ENCODE data around the gene TPX2.
A peak's percentile ranks its signal among the peaks of the same experiment; 100 is the strongest.
"Not testable (repeated sequence)": the region's sequence is repeated elsewhere in the genome, so short reads cannot be mapped to it uniquely, and the experiment has no call there.

Gene TPX2

DNA sequence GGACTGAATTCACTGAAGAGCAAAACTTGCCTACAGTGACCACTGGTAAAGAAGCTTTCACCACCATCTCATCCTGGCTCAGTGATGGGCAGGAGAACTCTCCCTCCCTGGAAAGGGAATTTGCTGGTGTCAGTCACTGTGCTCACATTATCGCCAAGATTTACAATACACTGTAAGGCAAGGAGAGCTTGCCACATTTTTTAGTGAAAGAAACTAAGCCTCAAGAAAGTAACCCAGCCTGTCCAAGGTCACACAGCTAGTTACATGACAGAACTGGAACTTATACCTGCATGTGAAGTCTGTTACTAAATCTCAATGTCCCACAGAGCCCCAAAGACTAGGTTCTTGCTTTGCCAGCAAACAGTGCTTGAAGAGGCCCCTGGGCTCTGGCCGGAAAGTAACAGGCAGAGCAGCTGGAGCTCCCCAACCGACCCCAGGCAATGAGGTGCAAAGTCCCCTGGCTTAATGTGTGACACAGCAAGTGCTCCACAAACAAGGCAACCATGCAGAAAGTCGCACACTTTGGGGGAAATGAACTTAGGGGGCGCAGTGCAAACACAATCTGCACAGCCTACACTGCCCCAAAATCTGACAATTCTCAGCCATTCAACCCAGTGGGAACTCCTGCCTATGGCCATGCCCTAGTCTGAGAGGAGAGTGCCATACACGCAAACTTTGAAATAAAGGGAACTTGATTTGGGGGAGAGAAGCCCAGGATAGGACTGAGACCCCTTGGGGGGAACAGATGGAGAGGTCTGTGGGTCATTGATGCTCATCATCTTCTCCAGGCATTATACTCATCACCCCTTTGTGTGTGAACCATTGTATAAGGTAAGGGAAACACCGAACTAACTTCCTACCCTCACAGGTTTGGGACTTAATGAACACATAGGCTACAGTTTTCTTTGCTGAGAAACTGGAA, 18.3 kb upstream of the TPX2 start:
- DNase-seq: no peak

DNA sequence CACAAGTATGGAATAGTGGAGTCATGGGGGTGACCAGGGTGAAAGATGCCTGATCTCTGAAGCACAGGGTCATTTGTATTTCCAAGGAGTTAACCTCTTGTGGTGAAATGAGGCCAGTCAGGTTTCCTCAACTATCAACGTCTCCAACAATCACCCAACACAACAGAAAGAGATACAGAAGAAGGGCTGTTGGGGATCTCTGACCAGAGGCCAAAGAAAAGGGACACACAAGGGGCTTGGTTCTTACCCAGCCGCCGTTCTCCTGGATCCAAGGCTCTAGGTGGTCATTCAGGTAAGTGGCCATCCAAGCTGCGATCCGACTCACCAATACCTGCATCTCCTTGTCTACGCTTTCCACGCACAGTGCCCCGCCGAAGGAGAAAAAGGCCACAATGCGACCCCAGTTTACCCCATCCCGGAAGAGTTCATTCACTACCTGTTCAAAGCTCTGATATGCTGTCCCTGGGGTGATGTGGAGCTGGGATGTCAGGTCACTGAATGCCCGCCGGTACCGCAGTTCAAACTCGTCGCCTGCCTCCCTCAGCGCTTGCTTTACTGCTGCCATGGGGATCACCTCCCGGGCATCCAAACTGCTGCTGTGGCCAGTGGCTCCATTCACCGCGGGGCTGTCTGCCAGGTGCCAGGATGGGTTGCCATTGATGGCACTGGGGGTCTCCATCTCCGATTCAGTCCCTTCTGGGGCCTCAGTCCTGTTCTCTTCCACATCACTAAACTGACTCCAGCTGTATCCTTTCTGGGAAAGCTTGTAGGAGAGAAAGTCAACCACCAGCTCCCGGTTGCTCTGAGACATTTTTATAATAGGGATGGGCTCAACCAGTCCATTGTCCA, 17.5 kb upstream of the TPX2 start:
- DNase-seq: peak in 1 of 2 donors; percentile 19

GRCh38 chr20:31722257-31723068, 16.6 kb upstream of the TPX2 start, which contains the start of gene BCL2L1:
Gene BCL2L1, minus strand, starts transcription at chr20:31722868. Its CDS starts 650 bp downstream, at chr20:31722218.
- peak; percentile 62 to 66 for DNase-seq

DNA sequence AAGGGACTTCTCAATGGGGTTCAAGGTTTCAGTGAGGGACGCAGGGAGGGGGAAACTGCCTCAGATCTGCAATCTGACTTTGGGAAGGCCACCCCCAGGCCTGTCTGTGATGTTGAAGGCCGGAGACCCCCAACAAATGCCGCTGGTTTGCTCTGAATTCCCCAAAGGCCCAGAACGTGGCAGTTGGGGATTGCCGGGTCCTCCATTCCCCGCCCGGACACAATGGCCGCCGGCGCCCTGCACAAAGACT, 16.1 kb upstream of the TPX2 start:
- no peak for DNase-seq

DNA sequence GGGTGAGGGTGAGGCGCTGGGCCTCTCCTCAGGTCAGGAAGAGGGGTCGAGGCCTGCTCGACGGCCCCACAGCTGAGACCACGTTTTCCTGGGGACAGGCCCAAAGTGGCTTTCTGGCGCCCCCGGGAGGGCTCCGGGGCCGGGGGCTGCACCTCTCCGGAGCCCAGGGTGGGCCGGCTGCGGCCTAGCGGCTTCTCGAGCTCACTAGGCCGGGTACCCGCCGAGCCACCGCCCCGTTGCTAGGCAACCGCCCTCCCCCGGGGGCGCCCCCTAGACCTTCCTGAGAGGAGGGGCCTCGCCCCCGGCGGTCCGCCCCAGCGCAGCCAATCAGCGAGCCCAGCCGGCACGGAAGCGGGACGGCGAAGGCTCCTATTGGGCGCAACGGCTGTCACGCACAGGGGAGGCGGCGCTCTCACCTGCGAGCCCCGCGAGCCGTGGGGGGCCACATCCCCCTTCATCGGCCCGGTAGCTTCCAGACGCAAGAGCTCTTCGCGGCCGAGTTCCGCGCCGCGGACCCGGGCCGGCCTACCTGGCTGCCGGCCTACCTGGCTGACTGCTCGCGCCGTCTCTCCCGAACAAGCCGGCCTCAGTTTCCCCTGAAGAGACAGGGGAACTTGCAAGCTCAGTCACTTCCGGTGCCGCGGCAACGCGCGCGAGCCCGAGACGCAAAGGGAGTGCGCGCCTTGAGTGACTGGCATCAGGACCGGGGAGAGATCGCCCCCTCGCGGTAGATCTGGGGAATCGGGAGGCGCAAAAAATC, 15.6 kb upstream of the TPX2 start:
- DNase-seq: peak; percentile 97 to 98

DNA sequence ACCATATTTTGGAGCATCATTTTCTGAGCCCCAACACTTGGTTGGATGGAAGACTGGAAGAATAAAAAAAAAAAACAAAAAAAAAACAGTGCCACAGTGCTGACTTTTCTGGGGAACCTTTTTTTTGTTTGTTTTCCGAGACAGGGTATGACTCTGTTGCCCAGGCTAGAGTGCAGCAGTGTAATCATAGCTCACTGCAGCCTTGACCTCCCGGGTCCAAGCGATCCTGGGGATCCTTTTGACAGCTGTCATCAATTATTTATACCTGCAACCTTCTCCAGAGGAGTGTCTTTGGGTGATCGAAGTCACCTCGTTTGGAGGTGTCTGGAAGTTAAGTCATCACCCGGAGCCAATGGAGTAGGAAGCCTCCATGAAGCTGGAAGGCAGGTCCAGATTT, 7.8 kb upstream of the TPX2 start:
- DNase-seq: no peak

GRCh38 chr20:31739550-31739977, 474 bp downstream of the TPX2 start:
- DNase-seq: no peak

DNA sequence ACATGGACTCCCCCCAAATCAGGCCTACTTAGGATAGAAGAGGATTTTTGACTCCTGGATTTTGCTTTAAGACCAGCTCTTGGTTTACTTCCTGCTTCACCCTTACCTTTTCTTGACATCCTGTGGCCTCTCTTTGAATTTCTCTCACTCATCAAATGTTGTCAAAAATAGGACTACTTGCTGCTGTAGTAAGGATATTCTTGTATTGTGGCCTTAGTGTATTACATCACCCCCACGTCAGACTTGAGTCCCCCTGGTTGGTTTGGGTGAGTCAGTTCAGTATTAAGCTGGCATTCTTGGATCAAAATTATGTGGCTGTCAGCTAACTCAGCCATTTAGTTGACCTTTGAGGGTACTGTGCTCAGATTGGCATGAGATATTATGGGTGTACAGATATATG, 1.1 kb downstream of the TPX2 start:
- no peak for DNase-seq

GRCh38 chr20:31740656-31741323, 1.7 kb downstream of the TPX2 start:
- DNase-seq: no peak

- no peak for DNase-seq
Measured at GRCh38 chr20:31746068-31746878, 7.2 kb downstream of the TPX2 start.

DNA sequence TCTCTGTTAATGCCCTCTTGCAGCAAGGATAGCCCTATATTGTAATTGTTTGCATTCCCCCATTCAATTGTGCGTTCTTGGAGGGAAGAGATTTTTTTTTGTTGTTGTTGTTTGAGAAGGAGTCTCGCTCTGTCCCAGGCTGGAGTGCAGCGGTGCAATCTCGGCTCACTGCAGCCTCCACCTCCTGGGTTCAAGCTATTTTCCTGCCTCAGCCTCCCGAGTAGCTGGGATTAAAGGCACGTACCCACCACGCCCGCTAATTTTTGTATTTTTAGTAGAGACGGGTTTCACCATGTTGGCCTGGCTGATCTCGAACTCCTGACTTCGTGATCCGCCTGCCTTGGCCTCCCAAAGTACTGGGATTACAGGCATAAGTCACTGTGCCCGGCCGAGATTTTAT, 7.9 kb downstream of the TPX2 start:
- not testable (repeated sequence) for DNase-seq

- no peak for DNase-seq
Measured at GRCh38 chr20:31747640-31748039, 8.6 kb downstream of the TPX2 start.

- no peak for DNase-seq
Measured at GRCh38 chr20:31749223-31749622, 10.1 kb downstream of the TPX2 start.

DNA sequence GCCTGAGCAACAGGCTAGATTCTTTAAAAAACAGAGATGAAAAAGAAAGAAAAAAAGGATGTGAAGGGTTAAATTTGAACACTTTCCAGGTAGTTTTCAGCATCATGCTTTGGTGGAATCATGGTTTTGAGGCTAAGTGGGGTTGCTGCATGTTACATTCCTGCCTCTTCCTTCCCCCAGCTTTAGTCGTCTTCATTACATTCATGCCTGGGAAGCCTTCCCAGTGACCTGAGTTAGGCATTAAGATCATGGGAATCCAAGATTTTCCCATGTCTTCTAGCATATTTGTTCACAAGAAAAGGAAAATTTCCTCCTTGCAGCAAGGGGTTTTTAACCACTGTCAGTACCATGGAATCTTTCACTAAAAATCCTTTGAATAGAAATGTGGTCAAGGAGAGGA, 12.0 kb downstream of the TPX2 start:
- DNase-seq: no peak

DNA sequence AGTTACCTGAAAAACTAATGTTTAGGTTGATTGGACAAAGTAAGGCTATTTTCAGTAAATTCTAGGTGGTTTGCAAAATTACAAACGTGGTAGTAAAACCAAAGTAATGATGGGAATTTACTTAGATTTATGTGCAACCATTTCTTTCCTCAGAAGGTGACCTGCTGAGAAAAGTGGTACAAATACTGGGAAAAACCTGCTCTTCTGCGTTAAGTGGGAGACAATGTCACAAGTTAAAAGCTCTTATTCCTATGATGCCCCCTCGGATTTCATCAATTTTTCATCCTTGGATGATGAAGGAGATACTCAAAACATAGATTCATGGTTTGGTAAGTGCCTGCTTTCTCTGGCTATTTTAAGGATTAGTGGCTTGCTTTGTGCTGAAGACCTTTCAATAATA, 18.2 kb downstream of the TPX2 start:
- DNase-seq: no peak

- no peak for DNase-seq
Measured at GRCh38 chr20:31758521-31758920, 19.4 kb downstream of the TPX2 start.

- DNase-seq: no peak
Measured at GRCh38 chr20:31758991-31759390, 19.9 kb downstream of the TPX2 start.

- DNase-seq: no peak
Measured at GRCh38 chr20:31759836-31760518, 20.9 kb downstream of the TPX2 start.

DNA sequence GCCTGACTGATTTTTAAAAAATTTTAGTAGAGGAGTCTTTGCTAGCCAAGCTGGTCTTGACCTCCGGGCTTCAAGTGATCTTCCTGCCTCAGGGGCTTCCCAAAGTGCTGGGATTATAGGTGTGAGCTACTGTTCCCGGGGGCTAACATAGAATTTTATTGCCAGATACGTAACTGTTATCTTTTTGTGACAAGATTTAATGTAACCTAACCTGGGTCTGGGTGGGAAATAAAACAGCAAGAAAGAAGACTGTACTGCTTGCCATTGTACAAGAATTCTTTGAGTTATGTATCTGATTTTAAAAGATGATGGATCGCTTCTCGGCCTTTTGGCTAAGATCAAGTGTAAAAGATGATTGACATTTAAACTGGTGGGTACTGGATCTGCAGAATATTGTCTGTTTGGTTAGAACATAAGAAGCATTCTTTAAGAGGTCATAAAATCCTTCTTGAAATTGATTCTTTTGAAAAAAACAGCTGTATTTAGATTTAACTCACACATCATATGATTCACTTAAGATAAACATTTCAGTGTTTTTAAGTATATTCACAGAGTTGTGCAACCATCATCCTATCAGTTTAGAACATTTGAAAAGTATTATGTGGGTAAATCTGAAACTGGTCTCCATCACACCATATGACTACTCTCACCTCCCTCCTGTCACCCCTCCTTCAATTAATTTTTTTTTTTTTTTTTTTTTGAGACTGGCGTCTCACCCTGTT, 21.6 kb downstream of the TPX2 start:
- no peak for DNase-seq

Data from stimulated activated CD4-positive, alpha-beta T cell treated with anti-CD3 and anti-CD28 coated beads, Interleukin-2, amount 100 ng/mL, for 48 hours (primary cell).